ENCODE results near the gene C3orf18. TPM values are rescaled to one million over a fixed set of nuclear protein-coding genes. Genes with fewer than 3 reads are reported as not detected.
"Not testable (repeated sequence)": the region's sequence is repeated elsewhere in the genome, so short reads cannot be mapped to it uniquely, and the experiment has no call there.

C3orf18 gene
- total and polyA plus RNA-seq, 8 donors, result 4.9 to 75.0 (median 8.2) TPM; not detected in 1

- Histone ChIP-seq H3K27ac (peak overlapping the region in 4 of 5 donors; percentile 20 to 57 (median 41)), H3K4me3 (peak overlapping the region in 3 of 4 donors; percentile 0 to 20 (median 7)), H3K4me1 (peaks cover 5 to 19% (median 16%) of the 10 kb centered on the region in 4 donors), H3K27me3 (peaks cover 0 to 3% (median 0%) of the 10 kb centered on the region in 3 donors), H3K9me3 (no peaks in the 10 kb centered on the region), H3K36me3 (no peaks in the 10 kb centered on the region)
- no peak for TF ChIP-seq CTCF (IDR thresholded peaks at IDR 0.05)
- TF ChIP-seq POLR2A (IDR thresholded peaks at IDR 0.05), result no peak
- TF ChIP-seq POLR2AphosphoS5 (IDR thresholded peaks at IDR 0.05), result no peak
- intact Hi-C loops (cut with DNase I; ENCODE audit: low total_unique reads), result no loop called here
- DNase-seq, result peak; percentile 26 to 92
- WGBS, 5 donors, result 16 to 33% (median 21%) methylated on average over 17 to 22 of the region's 22 CpGs
Measured at GRCh38 chr3:50515565-50516439, 51.7 kb downstream of the C3orf18 start.

- DNase-seq; H3K4me3 ChIP-seq; H3K36me3 ChIP-seq; H3K9me3 ChIP-seq; H3K27me3 ChIP-seq; intact Hi-C loops (cut with DNase I; ENCODE audit: low total_unique reads); H3K27ac ChIP-seq: not testable (repeated sequence)
- WGBS, 5 donors, result 83 to 90% (median 86%) methylated on average over 7 to 8 of the region's 8 CpGs
- peaks cover 5 to 19% (median 16%) of the 10 kb centered on the region in 4 donors for H3K4me1 ChIP-seq
Measured at GRCh38 chr3:50512908-50513307, 54.6 kb downstream of the C3orf18 start.

DNA sequence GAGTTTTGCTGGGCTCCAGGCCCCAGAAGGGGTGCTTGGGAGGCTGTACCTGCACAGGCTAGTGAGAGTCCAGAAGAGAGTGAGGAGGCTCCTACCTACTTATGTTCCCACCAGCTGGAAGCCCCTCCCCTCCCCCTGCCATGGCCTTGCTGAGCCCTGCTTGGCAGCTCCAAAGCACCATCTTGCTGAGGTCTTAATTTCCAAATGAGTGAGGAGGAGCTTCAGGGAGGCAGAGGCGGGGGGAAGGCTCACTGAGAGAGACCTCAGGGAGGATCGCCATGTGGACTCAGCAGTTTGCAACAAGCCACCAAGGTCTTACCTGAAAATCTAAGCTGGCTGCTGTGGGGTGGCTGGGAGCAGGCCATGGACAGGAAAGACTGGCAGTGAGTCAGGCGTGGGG, 55.4 kb downstream of the C3orf18 start:
- no peaks in the 10 kb centered on the region for H3K9me3 ChIP-seq

DNA sequence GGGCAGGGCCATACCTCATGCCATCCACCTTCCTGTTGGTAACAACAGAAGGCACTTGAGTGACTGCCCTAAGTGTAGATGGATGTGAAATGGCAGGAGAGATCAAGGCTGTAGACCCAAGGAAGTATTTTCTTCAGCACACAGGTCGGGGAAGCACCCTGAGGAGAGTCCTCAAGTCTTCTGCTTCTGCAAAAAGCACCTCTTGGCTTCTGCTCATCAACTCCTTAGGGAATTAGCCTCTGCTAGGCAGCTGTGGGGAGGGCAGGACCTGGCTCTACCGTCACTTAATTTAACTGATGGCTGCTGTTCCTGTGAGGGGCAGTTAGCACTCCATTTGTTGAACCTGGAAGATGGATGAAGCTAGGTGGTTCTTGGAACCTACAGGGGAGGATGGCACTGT, 57.2 kb downstream of the C3orf18 start:
- TF ChIP-seq CTCF (IDR thresholded peaks at IDR 0.05) (no peak), EP300 (IDR thresholded peaks at IDR 0.05) (no peak), POLR2A (IDR thresholded peaks at IDR 0.05) (no peak), POLR2AphosphoS5 (IDR thresholded peaks at IDR 0.05) (no peak)
- Histone ChIP-seq H3K27ac (no peak overlapping the region), H3K4me3 (no peak overlapping the region), H3K9me3 (no peaks in the 10 kb centered on the region), H3K36me3 (no peaks in the 10 kb centered on the region), H3K27me3 (no peaks in the 10 kb centered on the region), H3K4me1 (peaks cover 0 to 6% (median 4%) of the 10 kb centered on the region in 4 donors)
- DNase-seq, result no peak
- intact Hi-C loops (cut with DNase I; ENCODE audit: low total_unique reads), result no loop called here
- WGBS, 5 donors, result 58 to 81% (median 72%) methylated on average over 2 of the region's 2 CpGs

More for the DNA sequence above, 55.4 kb downstream of the C3orf18 start:
- WGBS, 5 donors, result 82 to 100% (median 92%) methylated on average over 3 of the region's 3 CpGs
- Histone ChIP-seq H3K4me3 (no peak overlapping the region), H3K4me1 (peaks cover 5 to 19% (median 16%) of the 10 kb centered on the region in 4 donors), H3K27ac (no peak overlapping the region), H3K27me3 (no peaks in the 10 kb centered on the region), H3K36me3 (no peaks in the 10 kb centered on the region)
- DNase-seq, result no peak
- TF ChIP-seq EP300 (IDR thresholded peaks at IDR 0.05) (no peak), POLR2AphosphoS5 (IDR thresholded peaks at IDR 0.05) (no peak), CTCF (IDR thresholded peaks at IDR 0.05) (no peak), POLR2A (IDR thresholded peaks at IDR 0.05) (no peak)
- intact Hi-C loops (cut with DNase I; ENCODE audit: low total_unique reads), result no loop called here

GRCh38 chr3:50509715-50510114, 57.8 kb downstream of the C3orf18 start:
- TF ChIP-seq POLR2A (IDR thresholded peaks at IDR 0.05) (no peak), CTCF (IDR thresholded peaks at IDR 0.05) (no peak), EP300 (IDR thresholded peaks at IDR 0.05) (no peak), POLR2AphosphoS5 (IDR thresholded peaks at IDR 0.05) (no peak)
- Histone ChIP-seq H3K27me3 (no peaks in the 10 kb centered on the region), H3K27ac (no peak overlapping the region), H3K4me3 (no peak overlapping the region), H3K9me3 (no peaks in the 10 kb centered on the region), H3K4me1 (no peaks in the 10 kb centered on the region), H3K36me3 (no peaks in the 10 kb centered on the region)
- no peak for DNase-seq
- intact Hi-C loops (cut with DNase I; ENCODE audit: low total_unique reads), result no loop called here
- WGBS, 5 donors, result 72 to 87% (median 78%) methylated on average over 5 of the region's 5 CpGs
